CD1c-positive myeloid dendritic cell (primary cell): ENCODE results near the gene SLC1A7.

Experiments
- DNase-seq: peaks from one replicate; pipeline ENCODE4 v3.0.0-alpha.2; 2016; ENCODE audit errors: extremely low spot score

SLC1A7 gene

DNA sequence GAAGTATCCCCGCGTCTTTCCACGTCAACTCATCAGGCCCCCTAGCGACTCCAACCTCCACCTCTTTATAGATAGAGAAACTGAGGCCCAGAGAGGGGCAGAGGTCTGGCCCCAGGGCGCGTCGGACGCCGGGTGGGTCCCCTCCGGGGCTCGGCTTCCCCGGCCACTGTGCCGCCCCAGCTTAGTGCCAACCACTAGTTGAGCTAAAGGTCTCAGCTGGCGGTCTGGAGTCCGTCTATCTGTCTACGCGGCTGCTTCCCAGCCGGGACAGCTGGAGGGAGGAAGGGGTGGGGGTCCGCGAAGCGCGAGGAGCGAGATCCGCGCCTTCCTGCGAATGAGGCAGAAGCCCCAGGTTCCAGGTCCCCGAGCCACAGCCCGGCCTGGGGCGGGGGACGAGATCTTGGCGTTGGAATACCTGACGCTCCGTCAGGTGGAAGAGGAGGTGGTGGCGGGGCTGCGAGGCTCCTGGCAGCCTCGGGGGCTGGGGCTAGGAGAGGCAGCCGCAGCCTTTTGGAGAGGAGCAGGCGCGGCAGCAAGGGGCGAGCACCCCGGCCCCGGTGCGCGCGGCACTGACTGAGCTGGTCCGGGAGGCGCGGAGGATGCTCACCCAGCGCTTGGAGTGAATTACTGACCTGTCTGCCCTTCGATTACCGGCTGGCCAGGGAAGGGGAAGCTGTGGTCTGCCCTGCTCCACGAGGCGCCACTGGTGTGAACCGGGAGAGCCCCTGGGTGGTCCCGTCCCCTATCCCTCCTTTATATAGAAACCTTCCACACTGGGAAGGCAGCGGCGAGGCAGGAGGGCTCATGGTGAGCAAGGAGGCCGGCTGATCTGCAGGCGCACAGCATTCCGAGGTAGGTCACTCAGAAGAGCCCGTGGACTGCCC is 79.5 kb downstream of the SLC1A7 start:
- no peak for DNase-seq

DNA sequence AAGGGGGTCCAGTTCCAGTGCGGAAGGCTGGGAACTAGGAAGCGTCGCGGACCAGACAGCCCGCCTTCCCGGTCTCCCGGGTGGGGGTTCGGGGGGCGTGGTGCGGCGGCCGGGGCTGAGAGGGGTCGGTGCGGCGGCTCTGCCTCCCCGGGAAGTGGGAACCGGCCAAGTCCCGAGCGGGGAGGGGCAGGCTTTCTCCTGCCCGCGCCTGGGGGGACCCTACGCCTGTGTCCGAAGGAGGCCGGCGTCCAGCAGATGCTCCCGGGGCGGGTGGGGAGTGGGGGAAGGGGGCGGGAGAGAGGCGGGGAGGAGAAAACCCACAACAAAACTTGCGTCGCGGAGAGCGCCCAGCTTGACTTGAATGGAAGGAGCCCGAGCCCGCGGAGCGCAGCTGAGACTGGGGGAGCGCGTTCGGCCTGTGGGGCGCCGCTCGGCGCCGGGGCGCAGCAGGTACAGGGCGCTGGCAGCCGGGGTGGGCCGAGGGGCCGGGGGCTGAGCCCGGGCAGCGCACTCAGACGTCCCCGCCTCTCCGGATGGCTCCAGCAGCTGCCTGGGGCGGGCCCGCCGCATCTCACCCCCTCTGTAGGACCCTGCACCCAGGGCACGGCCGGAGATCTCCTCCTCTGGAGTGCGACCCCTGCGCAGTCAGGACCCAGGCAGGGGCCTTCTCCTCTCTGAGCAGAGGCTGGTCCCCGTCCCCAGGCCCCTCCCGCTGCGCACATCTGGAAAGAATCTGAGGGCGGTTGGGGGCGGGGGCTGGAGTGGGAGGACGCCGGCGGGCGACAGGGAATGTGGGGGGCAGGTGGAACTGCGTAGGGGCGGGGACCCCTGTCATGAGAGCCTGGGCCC is 80.4 kb downstream of the SLC1A7 start, which contains the start of gene PODN:
Gene PODN, plus strand, starts transcription at position 355 of the 849 bp plus-strand sequence. CDS start 7,643 bp downstream, outside the sequence.
- no peak for DNase-seq

DNA sequence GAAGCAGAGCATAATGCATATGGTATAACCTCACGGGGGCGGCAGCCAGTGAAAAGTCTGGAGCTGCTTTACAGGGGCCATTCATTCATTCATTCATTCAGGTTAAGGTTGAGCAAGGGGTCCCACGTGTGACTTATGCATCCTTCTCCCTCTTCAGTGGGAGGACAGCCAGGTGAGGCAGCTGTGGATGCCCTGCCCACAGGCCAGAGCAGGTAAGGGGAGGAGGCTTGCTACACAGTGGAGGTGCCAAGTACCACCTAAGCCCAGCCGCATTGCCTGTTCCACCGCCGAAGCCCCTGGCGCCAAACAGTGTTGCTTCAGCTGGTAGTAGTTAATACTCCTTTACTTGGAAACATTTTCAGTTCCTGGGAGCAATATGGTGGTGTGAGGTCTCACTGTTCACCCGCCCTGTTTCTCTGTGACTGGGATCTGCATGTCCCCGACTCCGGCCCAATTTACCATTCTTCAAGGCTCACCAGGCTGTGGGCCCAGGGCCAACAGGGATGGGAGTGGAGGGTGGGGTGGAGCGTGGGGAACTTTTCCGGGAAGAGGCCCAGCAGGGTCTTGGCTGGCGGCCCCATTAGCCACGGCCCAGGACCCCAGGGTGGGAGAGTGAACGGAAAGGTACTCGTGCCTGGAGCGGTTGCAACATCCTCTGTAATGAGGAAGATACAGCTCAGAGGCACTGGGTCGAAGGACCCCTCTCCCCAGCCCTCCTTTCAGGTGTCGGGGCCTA is 81.1 kb downstream of the SLC1A7 start:
- no peak for DNase-seq

DNA sequence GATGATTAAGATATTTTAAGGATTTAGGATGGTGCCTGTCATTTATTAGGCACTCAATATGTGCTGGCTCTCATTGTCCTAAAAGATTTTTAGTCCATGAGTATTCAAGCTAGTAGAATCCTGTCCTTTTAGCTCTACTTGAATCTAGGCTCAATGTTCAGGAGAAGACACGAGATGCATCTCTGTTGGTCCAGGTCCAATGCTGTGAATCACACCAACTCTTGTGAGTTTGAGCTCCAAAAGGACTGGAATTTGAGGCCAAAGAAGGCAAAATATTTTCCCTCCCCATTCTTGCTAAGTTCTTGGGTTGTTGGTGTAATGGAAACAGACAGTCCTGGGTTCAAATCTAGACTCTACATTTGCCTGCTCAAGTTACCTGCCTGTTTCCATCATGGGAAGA is 81.9 kb downstream of the SLC1A7 start:
- no peak for DNase-seq

DNA sequence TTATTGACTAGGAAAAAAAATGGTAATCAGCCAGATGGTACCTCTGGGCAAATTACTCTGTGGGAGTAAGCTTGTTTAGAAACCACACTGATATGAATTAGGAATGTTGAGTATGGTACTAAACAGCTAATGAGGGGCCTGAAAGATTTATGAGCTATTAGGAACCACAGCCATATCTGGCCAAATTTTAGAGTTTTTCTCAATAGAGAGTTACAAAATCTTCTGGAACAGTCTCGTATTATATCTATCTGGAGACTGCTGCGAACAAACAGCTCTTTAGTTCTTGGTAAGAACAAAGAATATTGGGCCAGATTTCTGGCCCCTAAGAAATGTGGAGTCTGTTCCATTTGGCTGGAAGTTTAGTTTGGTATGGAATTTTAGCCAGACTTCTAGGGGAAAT is 85.3 kb downstream of the SLC1A7 start:
- DNase-seq, result no peak

DNA sequence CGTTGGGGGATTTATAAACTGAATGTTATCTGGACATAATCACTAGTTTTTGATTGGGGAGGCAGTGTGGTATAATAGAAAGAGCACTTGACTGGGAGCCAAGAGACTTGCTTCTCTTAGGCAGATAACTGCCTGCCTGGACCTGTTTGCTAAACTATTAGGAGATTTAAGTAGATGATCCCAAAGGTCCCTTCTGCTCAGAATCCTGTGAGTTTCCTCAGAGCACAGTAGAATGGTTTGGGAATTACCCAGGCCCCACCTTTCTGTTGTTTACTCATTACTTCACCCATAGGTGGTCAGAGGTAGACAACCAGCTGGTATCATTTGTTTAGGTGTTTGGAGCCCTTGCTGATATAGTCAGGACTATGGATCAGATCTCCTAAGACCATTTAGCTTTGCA is 90.8 kb downstream of the SLC1A7 start:
- no peak for DNase-seq

DNA sequence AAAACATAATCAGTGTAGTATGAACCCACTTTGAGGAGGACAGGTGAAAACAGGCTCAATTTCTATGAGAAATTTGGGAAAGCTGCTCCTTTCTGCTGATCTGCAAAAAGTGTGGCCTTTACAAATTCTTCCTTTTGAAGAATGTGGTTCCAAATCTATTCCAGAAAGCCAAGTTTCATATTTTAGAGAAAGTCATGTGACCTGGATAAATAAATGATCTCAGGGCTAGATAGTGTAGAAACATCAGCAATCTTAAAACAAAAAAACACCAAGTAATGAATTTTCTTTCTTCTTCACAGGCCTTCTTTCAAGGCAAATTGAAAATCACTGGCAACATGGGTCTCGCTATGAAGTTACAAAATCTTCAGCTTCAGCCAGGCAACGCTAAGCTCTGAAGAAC is 92.1 kb downstream of the SLC1A7 start:
- DNase-seq, result no peak

DNA sequence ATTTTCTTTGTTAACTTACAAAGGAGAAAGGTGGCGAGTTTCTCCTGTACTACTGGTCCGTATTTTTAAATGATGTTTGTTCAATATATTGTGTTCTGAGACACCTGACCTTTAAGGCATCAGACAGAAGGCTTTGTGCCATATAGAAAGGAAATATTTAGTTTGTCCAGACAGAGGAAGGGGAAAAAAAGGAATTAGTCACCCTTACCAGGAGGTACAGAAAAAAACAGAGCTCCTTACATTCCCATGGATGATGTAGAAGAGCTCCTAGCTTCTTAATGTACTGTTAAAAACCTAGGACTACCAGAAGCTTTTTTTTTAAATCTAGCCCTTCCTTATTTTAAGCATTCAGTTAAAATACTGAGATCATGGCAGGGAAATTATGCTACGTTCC is 92.9 kb downstream of the SLC1A7 start:
- DNase-seq, result no peak

DNA sequence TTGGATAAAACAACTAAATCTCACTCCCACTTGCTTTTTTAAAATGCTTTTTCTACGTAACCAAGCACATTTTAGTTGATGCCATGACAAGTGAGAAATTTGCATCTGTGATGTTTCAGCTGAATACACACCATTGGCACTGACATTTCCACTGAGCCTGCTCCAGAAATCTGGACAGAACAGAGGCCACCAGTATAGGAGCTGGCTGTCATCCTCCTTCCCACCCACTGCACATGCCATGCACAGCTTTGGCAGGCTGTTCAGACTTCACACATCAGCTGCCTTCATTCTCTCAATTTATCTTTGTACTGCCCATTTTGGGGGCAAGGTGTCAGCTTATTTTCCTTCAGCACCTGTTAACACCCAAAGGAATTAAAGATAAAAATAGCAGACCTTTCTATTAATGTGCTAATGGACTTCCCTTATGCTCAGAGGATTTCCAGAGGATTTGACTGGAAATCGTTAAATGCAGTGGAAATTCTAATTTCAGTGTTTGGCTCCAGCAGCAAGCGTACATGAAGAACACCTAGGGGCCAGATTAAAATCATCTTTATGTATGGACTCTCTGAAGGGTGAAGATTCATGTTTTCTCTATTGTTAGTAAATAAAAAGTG is 93.4 kb downstream of the SLC1A7 start:
- no peak for DNase-seq

DNA sequence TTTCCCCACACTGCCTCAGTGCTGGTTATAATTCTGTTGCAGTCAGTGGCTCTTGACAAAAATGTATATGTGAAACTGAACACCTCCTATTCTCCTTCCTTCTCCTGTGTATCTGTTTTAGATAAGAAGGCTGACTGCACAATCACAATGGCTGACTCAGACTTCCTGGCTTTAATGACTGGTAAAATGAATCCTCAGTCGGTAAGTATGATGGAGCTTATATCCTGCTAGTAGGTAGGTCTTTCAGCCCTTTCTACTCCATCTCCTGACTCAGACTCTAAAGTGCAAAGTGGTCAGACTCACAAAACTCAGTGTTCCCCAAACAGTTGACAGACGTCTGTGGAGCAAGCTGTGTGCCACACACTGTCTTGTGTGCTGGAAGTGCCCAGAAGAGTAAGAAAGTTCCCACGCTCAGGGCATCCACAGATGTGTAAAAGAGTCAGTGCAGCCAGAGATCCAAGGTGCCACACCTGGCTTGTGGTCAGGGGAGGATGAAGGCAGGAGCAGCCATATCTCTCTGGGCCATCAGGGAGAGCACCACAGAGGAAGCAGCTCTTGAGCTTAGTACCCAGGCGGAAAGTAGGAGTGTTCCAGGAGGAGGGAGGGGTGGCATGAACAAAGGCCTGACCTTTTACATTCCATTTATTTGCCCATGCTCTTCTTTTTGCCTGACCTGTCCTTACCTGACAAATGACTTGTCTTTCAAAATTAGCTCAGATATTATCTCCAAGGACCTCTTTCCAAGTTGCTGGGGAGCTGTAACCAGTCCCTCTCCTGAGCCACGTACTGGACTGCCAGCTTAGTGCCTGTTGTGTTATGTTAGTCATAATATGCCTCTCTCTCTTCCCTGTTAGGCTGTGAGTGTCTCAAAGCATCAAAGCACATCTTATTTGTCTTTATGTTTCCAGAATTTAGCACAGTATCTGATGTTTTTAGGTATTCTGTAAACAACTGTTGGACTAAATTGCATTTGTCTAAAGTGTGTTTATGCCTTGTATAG is 94.4 kb downstream of the SLC1A7 start:
- no peak for DNase-seq

DNA sequence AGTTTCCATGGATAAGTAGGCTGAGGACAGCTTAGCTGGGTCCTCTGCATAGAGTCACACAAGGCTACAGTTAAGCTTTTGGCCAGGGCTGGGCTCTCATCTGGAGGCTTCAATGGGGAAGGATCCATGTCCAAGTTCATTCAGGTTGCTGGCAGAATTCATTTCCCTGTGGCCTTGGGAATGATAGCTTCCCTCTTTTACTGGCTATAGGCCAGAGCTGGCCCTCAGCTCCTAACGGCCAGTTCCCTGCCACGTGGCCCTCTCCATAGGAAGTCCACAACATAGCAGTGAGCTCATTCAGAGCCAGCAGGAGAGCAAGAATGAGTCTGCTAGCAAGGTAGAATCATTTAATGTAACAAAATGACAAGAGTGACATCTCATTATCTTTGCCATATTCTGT is 95.5 kb downstream of the SLC1A7 start:
- no peak for DNase-seq

DNA sequence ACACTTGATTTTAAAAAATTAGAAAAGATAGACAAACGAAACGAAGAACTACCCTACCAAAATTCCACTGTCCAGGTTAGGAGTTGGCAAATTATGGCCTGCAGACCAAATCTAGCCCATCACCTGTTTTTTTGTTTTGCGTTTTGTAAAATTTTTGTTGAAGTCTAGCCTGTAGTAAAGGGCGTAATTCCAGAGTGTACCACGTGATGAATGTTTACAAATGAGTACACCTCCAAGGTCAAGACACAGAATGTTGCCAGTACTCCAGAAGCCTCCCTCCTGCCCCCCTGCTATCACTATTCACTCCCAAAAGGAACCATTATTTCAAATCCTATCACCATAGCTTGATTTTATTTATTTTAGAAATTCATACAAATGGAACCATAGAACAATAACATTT is 97.5 kb downstream of the SLC1A7 start:
- no peak for DNase-seq

DNA sequence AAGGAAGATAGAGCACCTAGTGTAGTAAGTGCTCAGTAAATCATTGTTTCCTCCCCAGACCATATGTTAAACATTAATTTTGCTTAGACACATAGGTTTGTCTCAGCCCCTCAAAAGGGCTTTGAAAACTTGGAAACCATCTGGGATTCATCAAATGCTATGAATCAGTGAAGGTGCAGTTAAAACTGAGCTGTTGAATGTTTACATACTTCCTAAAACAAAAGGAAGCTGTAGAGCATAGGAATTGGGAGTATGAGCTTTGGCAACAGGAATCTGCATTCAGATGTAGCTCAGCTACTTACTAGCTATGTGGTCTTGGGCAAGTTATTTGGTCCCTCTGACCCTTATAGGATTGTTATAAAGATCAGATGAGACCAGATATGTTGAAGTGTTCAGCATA is 99.2 kb downstream of the SLC1A7 start:
- DNase-seq, result no peak

DNA sequence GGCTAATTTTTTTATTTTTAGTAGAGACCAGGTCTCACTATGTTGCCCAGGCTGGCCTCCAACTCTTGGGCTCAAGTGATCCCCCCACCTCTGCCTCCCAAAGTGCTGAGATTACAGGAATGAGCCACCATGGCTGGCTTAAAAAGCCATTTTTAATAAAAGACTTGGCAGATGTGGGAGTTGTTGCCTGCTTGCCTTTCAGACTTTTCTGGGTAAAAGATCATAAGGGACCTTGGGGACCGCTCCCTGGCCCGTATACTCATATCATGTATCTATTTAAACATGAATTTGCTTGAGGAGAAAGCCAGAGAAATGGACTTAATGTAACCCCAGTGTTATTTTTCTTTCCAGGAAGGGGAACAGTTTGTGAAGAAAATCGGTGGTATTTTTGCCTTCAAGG is 103.9 kb downstream of the SLC1A7 start:
- no peak for DNase-seq
